Measurements from ENCODE around the gene ZNF845.

DNA sequence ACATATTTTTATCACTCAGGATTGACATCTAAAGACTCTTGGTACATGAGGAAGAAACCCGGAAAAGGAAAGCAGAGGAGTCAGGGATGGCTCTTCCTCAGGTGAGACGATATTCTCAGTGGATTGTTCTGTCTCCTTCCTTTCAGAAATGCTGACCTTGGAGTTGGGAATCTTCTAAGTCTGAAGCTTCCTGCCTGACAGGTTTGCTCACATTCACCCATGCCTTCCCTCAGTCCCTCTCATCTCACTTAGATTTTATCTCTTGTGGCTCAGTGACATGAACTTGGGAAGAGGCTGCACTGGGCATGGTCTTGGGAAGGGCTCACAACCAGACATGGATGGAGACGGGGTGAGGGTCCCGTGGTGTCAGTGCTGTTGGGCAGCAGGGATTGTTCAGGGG is 38.6 kb downstream of the ZNF845 start:
- TF ChIP-seq, protein P1, sequence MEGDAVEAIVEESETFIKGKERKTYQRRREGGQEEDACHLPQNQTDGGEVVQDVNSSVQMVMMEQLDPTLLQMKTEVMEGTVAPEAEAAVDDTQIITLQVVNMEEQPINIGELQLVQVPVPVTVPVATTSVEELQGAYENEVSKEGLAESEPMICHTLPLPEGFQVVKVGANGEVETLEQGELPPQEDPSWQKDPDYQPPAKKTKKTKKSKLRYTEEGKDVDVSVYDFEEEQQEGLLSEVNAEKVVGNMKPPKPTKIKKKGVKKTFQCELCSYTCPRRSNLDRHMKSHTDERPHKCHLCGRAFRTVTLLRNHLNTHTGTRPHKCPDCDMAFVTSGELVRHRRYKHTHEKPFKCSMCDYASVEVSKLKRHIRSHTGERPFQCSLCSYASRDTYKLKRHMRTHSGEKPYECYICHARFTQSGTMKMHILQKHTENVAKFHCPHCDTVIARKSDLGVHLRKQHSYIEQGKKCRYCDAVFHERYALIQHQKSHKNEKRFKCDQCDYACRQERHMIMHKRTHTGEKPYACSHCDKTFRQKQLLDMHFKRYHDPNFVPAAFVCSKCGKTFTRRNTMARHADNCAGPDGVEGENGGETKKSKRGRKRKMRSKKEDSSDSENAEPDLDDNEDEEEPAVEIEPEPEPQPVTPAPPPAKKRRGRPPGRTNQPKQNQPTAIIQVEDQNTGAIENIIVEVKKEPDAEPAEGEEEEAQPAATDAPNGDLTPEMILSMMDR (IDR thresholded peaks at IDR 0.05; ENCODE audit: low read depth, low read length), result no peak
- TF ChIP-seq POLR2A (IDR thresholded peaks at IDR 0.05; ENCODE audit: extremely low read depth, insufficient read length), result no peak

Data from NB4 (cell line).